ENCODE measurements around the gene VIL1.

DNA sequence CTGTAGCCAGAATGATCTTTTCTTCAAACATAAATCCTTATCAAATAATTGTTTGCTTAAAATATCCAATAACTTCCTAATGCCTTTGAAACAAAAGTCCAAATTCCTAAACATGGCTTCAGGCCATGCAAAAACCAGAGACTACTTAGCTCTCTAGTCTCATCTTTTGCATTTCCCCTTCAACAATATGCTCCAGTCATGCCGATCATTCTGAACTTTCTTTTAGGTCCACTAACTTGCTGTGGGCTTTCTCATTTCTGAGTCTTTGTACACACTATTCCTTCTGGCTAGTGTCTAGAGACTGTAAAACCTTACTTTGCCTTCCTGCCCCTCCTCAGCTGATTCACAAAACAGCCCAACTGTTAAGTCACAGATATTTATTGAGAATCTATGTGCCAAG, 51.5 kb downstream of the VIL1 start:
- no peak for TF ChIP-seq SUZ12 (IDR thresholded peaks at IDR 0.05; ENCODE audit: extremely low read depth, insufficient read depth, insufficient read length)
- no peak for TF ChIP-seq ZNF274 (IDR thresholded peaks at IDR 0.05; ENCODE audit: low read depth, low read length)
- TF ChIP-seq YY1 (IDR thresholded peaks at IDR 0.05; ENCODE audit: insufficient read depth, insufficient read length): no peak
